RKO (cell line): ENCODE results near the gene CLEC18A.
"Not testable (repeated sequence)": the region's sequence is repeated elsewhere in the genome, so short reads cannot be mapped to it uniquely, and the experiment has no call there.

Experiments used
- DNase-seq: peaks from one replicate; pipeline ENCODE4 v3.0.0-alpha.2; 2016; ENCODE audit warnings: low spot score

CLEC18A gene

GRCh38 chr16:69930117-69930776 lies 20.9 kb upstream of the CLEC18A start:
- DNase-seq, result peak; percentile 31

DNA sequence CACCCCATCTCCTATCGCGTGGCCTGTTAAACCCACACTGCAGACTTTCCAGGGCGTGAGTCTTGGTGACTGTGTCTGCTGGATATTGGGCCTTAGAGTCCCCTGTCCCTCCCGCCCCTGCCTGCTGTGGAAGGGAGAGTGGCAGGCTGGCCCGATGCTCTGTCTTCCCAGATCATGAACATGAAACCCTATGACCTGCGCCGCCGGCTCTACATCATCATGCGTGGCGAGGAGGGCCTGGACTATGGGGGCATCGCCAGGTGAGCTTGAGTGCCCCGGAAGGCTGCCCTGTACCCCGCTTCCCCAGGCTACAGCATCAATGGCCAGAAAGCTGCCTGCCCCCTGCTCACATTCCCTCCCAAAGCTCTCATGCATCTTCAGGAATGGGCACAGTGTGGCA lies 19.5 kb upstream of the CLEC18A start:
- no peak for DNase-seq

DNA sequence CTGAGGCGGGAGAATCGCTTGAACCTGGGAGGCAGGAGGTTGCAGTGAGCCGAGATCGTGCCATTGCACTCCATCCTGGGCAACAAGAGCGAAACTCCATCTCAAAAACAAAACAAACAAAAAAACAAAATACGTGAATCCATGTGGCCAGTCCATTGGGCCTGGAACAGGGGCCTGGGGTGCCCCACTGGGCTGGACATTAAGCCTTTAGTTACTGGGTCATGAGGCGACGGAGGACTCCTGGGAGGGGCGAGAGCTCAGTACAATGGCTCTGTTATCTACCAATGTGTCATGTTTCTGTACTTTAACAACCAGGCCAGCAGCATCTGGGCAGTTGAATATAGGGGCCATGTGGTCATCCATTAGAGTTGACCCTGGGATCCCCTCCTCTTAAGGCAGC lies 18.9 kb upstream of the CLEC18A start:
- DNase-seq, result no peak

- DNase-seq, result no peak
These were observed 18.3 kb upstream of the CLEC18A start for GRCh38 chr16:69932691-69933392.

- DNase-seq, result no peak
These were observed 17.1 kb upstream of the CLEC18A start for GRCh38 chr16:69934044-69934443.

GRCh38 chr16:69934751-69935150 lies 16.4 kb upstream of the CLEC18A start:
- DNase-seq, result no peak

- no peak for DNase-seq
These were observed 15.8 kb upstream of the CLEC18A start for GRCh38 chr16:69935278-69935711.

- no peak for DNase-seq
These were observed 15.4 kb upstream of the CLEC18A start for GRCh38 chr16:69935740-69936139.

- DNase-seq, result no peak
These were observed 14.9 kb upstream of the CLEC18A start for GRCh38 chr16:69936252-69936651.

GRCh38 chr16:69936751-69937211 lies 14.4 kb upstream of the CLEC18A start:
- no peak for DNase-seq

- no peak for DNase-seq
These were observed 13.6 kb upstream of the CLEC18A start for GRCh38 chr16:69937465-69937951.

DNA sequence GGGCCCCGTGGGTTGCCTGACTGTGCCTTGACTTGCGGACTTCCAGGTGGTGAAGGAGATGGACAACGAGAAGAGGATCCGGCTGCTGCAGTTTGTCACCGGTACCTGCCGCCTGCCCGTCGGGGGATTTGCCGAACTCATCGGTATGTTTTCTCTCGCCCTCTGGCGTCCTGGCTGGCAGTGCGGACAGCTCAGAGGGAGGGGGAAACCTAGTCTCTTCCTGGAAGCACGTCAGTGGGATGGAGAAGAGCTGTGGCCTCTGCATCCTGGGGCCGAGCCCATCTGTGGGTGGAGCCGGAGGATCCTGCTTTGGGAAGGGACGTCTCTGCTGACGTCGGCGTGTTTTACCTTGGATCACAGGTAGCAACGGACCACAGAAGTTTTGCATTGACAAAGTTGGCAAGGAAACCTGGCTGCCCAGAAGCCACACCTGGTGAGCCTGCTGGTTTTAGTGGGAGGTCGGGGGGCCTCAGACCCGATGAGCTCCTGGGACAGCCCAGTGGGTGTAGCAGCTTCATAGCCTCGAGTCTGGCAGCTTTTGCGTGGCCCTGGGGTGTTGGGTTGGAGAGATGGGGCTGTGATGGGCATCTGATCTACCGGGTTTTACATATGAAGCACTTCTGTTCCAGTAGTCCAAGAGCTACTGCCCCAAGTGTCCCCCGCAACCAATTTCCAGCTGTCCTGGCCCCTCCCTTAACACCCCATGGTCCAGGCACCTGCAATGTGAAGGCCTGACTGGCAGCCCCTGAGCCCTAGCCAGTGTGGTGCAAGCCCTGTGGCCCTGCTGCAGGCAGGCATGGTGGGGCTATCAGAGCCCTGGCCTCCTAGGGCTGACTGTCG lies 11.9 kb upstream of the CLEC18A start:
- no peak for DNase-seq

- DNase-seq, result no peak
These were observed 11.1 kb upstream of the CLEC18A start for GRCh38 chr16:69939821-69940585.

- DNase-seq, result no peak
These were observed 10.5 kb upstream of the CLEC18A start for GRCh38 chr16:69940676-69941075.

GRCh38 chr16:69941251-69942098 lies 9.7 kb upstream of the CLEC18A start:
- no peak for DNase-seq

DNA sequence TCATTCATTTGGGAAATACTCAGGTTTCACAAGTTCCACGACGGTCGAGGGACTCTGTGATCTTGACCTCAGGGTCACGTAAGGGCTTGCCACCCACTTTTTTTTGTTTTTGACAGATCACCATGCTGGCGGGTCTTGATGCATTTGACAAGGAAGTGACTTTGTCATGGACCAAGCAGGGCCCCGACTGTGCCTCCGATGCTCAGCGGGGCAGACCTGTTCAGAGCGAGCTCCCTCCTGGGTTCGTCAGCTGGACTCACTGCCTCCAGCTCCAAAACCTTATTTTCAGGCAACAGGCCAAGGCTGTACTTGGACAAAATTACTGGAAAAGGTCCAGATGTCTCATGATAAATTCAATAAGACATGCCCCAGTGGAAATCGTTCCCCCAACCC lies 9.0 kb upstream of the CLEC18A start:
- no peak for DNase-seq

GRCh38 chr16:69942627-69943170 lies 8.4 kb upstream of the CLEC18A start:
- DNase-seq, result no peak

DNA sequence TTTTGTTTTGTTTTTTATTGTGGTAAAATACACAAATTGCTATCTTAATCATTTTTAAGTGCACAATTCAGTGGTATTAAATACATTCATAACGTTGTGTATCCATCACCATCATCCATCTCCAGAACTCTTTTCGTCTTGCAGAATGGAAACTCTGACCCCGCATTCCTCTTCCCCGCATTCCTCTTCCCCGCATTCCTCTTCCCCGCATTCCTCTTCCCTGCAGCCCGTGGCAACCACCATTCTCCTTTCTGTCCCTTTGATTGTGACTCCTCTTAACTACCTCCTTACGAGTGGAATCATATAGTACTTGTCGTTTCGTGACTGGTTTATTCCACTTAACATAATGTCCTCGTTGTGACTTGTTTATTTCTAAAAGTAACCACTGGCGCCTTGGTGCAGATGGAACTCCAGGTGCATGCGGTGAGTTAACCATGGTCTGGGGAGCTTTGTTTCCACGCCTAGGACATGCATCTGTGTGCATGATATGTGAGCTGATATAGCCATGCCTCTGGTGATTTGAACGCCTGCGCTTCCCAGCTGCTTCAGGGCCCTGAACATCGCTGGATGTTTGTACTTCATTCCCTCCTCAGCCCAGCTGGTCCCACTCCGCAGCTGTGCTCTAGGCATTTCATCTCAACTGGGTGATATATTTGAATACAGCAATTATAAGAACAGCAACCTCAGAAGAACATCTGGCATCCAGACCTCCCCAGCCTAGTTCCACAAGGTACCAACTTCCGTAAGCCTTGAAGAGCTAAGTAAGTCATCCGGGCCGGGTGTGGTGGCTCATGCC lies 7.7 kb upstream of the CLEC18A start:
- DNase-seq, result not testable (repeated sequence)

GRCh38 chr16:69950411-69950810 lies 723 bp upstream of the CLEC18A start:
- not testable (repeated sequence) for DNase-seq

- not testable (repeated sequence) for DNase-seq
These were observed 518 bp downstream of the CLEC18A start for GRCh38 chr16:69951672-69952031.
